Naive thymus-derived CD4-positive, alpha-beta T cell (primary cell): ENCODE data around the gene ST6GALNAC5. TPM values are rescaled to one million over a fixed set of nuclear protein-coding genes. Genes with fewer than 3 reads are reported as not detected.

Experiments used
- ATAC-seq: fragments of 150-1000 bp; cut with Tn5 transposase; 2 replicates; pipeline ENCODE4 v1.10.0; 2021; ENCODE audit warnings: mild to moderate bottlenecking, moderate library complexity
- CTCF ChIA-PET: fragments of 350-600 bp; sonication (Branson Sonifier 250); formaldehyde crosslinking; loops from one replicate; lab custom pipeline; 2021; ENCODE audit warnings: antibody characterized with exemption; lab: Charles Lee
- POLR2A ChIA-PET: fragments of 350-600 bp; sonication (Branson Sonifier 250); formaldehyde crosslinking; loops from one replicate; lab custom pipeline; 2021; ENCODE audit warnings: antibody characterized with exemption, inconsistent platforms; lab: Charles Lee
- DNase-seq, 9 donors: peaks; one replicate each; pipeline versions ENCODE4 v3.0.0 to v3.0.0-alpha.2; 2020 to 2022; ENCODE audit warnings: mixed read lengths in 1 of 9
- H3K27ac ChIP-seq: one replicate; pipeline ENCODE4 v1.7.0; 2013; ENCODE audit warnings: mild to moderate bottlenecking, low read depth, low read length, moderate library complexity
- H3K27me3 ChIP-seq, 2 donors: one replicate each; pipeline ENCODE4 v1.7.0; 2013; ENCODE audit warnings: low read length in 2 of 2, mild to moderate bottlenecking in 2 of 2, moderate library complexity in 2 of 2; ENCODE audit not compliant: control insufficient read depth in 2 of 2, insufficient read depth in 2 of 2
- H3K36me3 ChIP-seq, 3 experiments: 1 replicate in 2 of 3; 2 replicates in 1 of 3; pipeline ENCODE4 v1.7.0; 2013; ENCODE audit warnings: low read length in 3 of 3, mild to moderate bottlenecking in 3 of 3, moderate library complexity in 1 of 3; ENCODE audit not compliant: insufficient read depth in 3 of 3, control insufficient read depth in 2 of 3
- H3K4me1 ChIP-seq, 2 donors: one replicate each; pipeline ENCODE4 v1.7.0; 2013; ENCODE audit warnings: low read length in 2 of 2, mild to moderate bottlenecking in 2 of 2, moderate library complexity in 1 of 2; ENCODE audit not compliant: control insufficient read depth in 2 of 2, insufficient read depth in 2 of 2
- H3K4me3 ChIP-seq: 2 replicates; pipeline ENCODE4 v1.7.0; 2013; ENCODE audit warnings: mild to moderate bottlenecking, low read length
- H3K9me3 ChIP-seq, 3 experiments: 1 replicate in 2 of 3; 2 replicates in 1 of 3; pipeline ENCODE4 v1.7.0; 2013; ENCODE audit warnings: low read length in 3 of 3; ENCODE audit not compliant: control insufficient read depth in 2 of 3
- H3K27ac Mint-ChIP-seq, 9 donors: one replicate each; pipeline ENCODE4 v1.8.0; 2020 to 2022; ENCODE audit warnings: mixed read lengths in 9 of 9, mild to moderate bottlenecking in 8 of 9, moderate library complexity in 5 of 9, inconsistent platforms in 2 of 9
- H3K27me3 Mint-ChIP-seq, 5 donors: one replicate each; pipeline ENCODE4 v1.8.0; 2021 to 2022; ENCODE audit warnings: mixed read lengths in 5 of 5, mild to moderate bottlenecking in 1 of 5
- H3K36me3 Mint-ChIP-seq, 5 donors: one replicate each; pipeline ENCODE4 v1.8.0; 2020 to 2022; ENCODE audit warnings: mixed read lengths in 5 of 5, mild to moderate bottlenecking in 3 of 5, inconsistent platforms in 1 of 5
- H3K4me1 Mint-ChIP-seq, 7 donors: one replicate each; pipeline ENCODE4 v1.8.0; 2020 to 2022; ENCODE audit warnings: mixed read lengths in 7 of 7, mild to moderate bottlenecking in 3 of 7, inconsistent platforms in 1 of 7
- H3K4me3 Mint-ChIP-seq, 10 donors: one replicate each; pipeline ENCODE4 v1.8.0; 2020 to 2022; ENCODE audit warnings: mild to moderate bottlenecking in 10 of 10, mixed read lengths in 10 of 10, moderate library complexity in 6 of 10, inconsistent platforms in 2 of 10
- H3K9me3 Mint-ChIP-seq, 11 donors: one replicate each; pipeline ENCODE4 v1.8.0; 2020 to 2022; ENCODE audit warnings: mixed read lengths in 11 of 11, mild to moderate bottlenecking in 4 of 11, inconsistent platforms in 1 of 11, moderate library complexity in 1 of 11
- intact Hi-C, 2 donors: fragments of 100-400 bp; cut with micrococcal nuclease; formaldehyde crosslinking; loops; one replicate each; pipeline ENCODE4 v1.15.1; 2023
- polyA plus RNA-seq, 2 donors: library from polyadenylated mRNA; unstranded; fragments of 300-500 nt; fragmentation: Illumina TruSeq; gene quantifications; one replicate each; pipeline ENCODE4 v1.2.3, GENCODE V29; 2021
- total RNA-seq, 6 experiments: library from RNA in 5 of 6; stranded (reverse) in 5 of 6; gene quantifications; 1 replicate in 5 of 6; 2 replicates in 1 of 6; pipeline ENCODE4 v1.2.3 and lab custom pipeline; 2021 to 2026

The ST6GALNAC5 gene
- total and polyA plus RNA-seq, 7 experiments from 2014 or later: not detected

DNA sequence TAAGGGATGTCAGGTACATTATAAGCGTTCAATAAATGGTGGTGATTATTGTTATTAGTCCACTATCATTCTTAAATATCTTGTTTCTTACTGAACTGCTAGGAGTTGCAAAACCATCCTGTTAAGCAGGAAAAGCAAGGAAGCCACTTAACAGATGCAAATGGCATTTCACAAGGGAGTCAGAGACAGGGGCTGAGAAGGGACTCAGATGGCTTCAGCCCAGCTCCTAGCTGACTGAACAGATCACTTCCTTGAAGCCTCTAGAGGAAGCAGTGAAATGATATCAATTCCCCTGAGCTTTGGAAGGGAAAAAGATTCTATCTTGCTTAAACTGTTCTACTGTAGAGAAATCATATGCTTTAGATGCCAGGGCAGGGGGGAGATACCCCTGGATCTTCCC lies 151.5 kb downstream of the ST6GALNAC5 start:
- Mint-ChIP-seq H3K9me3 (peaks cover 0 to 1% (median 0%) of the 10 kb centered on the region in 11 donors), H3K27me3 (peaks cover 0 to 26% (median 14%) of the 10 kb centered on the region in 5 donors), H3K27ac (no peak overlapping the region), H3K36me3 (no peaks in the 10 kb centered on the region), H3K4me3 (no peak overlapping the region), H3K4me1 (no peaks in the 10 kb centered on the region)
- ChIA-PET POLR2A (no interaction called here), CTCF (no interaction called here)
- H3K27ac ChIP-seq: no peak overlapping the region
- H3K4me3 ChIP-seq: no peak overlapping the region
- H3K27me3 ChIP-seq: no peaks in the 10 kb centered on the region
- no peaks in the 10 kb centered on the region for H3K4me1 ChIP-seq
- no peaks in the 10 kb centered on the region for H3K36me3 ChIP-seq
- ATAC-seq: no peak
- no peak for DNase-seq
- intact Hi-C loops: no loop called here
- H3K9me3 ChIP-seq: no peaks in the 10 kb centered on the region

DNA sequence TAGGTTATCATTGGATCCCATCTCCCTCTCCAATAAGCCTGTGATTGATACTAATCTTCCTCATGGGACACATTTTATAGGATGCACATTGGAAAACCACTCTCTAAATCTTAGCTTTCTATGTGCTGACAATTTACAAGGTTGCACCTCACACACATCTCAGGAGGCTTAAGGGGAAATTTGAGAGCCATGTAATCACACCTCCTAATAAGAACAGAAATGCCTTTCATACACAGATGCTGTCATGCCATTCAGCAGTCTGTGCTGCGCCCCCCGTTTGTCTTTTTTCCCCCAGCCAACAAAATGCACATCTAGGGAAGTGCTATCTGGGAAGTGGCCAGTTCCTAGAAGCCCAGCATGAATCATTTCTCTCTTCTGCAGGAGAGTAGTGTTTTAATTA lies 154.5 kb downstream of the ST6GALNAC5 start:
- ATAC-seq: no peak
- ChIA-PET POLR2A (no interaction called here), CTCF (no interaction called here)
- Mint-ChIP-seq H3K27me3 (peaks cover 0 to 23% (median 12%) of the 10 kb centered on the region in 5 donors), H3K4me1 (no peaks in the 10 kb centered on the region), H3K4me3 (no peak overlapping the region), H3K36me3 (no peaks in the 10 kb centered on the region), H3K27ac (no peak overlapping the region), H3K9me3 (no peaks in the 10 kb centered on the region)
- H3K27ac ChIP-seq: no peak overlapping the region
- H3K4me3 ChIP-seq: no peak overlapping the region
- H3K27me3 ChIP-seq: no peaks in the 10 kb centered on the region
- no peaks in the 10 kb centered on the region for H3K36me3 ChIP-seq
- no peak for DNase-seq
- H3K4me1 ChIP-seq: no peaks in the 10 kb centered on the region
- intact Hi-C loops: no loop called here
- no peaks in the 10 kb centered on the region for H3K9me3 ChIP-seq

DNA sequence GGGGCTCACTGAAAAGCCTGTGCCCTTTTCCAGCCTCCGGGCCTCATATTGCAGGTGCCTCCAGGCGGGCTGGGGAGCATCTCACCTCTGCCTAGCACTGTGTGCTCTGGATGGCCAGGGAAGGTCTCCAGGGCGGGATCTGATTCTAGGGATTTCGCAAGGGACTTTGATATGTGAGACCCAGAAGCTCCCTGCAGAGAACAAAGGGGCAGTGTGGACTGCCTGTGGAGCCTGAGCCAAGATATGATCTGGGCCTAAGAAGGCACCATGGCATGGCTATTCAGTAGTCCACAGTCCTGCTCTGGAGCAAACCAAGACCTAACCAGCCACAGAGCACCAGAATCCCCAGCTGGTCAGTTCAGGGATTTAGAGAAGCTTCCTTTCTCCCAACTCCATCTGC lies 157.2 kb downstream of the ST6GALNAC5 start:
- Histone ChIP-seq H3K27me3 (no peaks in the 10 kb centered on the region), H3K9me3 (no peaks in the 10 kb centered on the region), H3K27ac (no peak overlapping the region), H3K4me3 (no peak overlapping the region), H3K36me3 (no peaks in the 10 kb centered on the region), H3K4me1 (no peaks in the 10 kb centered on the region)
- ChIA-PET CTCF (no interaction called here), POLR2A (no interaction called here)
- no peak overlapping the region for H3K4me3 Mint-ChIP-seq
- no peaks in the 10 kb centered on the region for H3K9me3 Mint-ChIP-seq
- H3K27ac Mint-ChIP-seq: no peak overlapping the region
- peaks cover 0 to 17% (median 5%) of the 10 kb centered on the region in 5 donors for H3K27me3 Mint-ChIP-seq
- no peaks in the 10 kb centered on the region for H3K4me1 Mint-ChIP-seq
- no peak for DNase-seq
- no peak for ATAC-seq
- intact Hi-C loops: no loop called here
- H3K36me3 Mint-ChIP-seq: no peaks in the 10 kb centered on the region

DNA sequence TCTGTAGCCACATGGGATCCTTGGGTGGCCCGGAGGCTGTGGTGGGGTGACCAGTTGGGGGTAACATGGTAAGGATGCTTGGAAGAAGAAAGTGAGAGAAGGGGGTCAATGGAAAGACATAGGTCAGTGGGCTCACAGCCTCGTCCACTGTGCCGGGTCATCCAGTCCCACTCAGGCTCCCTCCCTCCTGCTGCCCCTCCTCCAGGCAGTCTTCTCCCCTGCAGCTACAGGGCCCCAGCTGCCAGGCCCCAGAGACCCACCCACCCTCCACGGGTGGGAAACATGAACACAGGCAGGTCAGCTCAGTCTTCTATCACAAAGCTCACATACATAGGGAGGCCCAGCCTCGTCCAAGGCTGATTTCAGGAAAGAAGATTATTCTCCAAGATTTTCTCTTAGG lies 158.3 kb downstream of the ST6GALNAC5 start:
- H3K4me1 Mint-ChIP-seq: no peaks in the 10 kb centered on the region
- H3K9me3 Mint-ChIP-seq: no peaks in the 10 kb centered on the region
- no peaks in the 10 kb centered on the region for H3K36me3 Mint-ChIP-seq

DNA sequence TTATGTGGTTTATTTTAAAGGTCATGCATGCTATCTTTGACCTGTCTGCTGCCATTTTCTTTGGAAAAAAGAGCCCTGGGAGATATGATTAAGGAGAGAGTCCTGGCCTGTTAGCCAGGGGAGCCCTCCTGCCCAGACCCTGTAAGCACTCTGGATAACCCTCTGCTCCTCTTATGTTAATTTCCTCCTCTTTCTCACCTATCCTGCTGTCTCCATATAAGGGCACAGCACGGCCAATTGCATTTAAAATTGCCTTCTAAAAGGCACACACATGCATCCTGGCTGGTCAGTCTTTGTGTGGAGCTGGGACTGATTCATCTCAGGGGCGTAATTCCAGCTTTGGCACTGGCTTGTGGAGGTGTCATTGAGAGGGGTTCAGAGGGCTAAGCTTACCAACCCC lies 158.9 kb downstream of the ST6GALNAC5 start:
- no peak overlapping the region for H3K4me3 Mint-ChIP-seq
- H3K4me3 ChIP-seq: no peak overlapping the region
- ATAC-seq (no peak), DNase-seq (no peak)
- ChIA-PET POLR2A (no interaction called here), CTCF (no interaction called here)
- H3K4me1 Mint-ChIP-seq: no peaks in the 10 kb centered on the region
- H3K27ac ChIP-seq: no peak overlapping the region
- peaks cover 2 to 21% (median 5%) of the 10 kb centered on the region in 5 donors for H3K27me3 Mint-ChIP-seq
- H3K9me3 Mint-ChIP-seq: no peaks in the 10 kb centered on the region
- H3K4me1 ChIP-seq: no peaks in the 10 kb centered on the region
- no peaks in the 10 kb centered on the region for H3K36me3 ChIP-seq
- intact Hi-C loops: no loop called here
- H3K27me3 ChIP-seq: no peaks in the 10 kb centered on the region
- no peaks in the 10 kb centered on the region for H3K36me3 Mint-ChIP-seq
- H3K27ac Mint-ChIP-seq: no peak overlapping the region
- H3K9me3 ChIP-seq: no peaks in the 10 kb centered on the region

More for the DNA sequence above, 158.3 kb downstream of the ST6GALNAC5 start:
- intact Hi-C loops: no loop called here
- Histone ChIP-seq H3K9me3 (no peaks in the 10 kb centered on the region), H3K4me1 (no peaks in the 10 kb centered on the region), H3K4me3 (no peak overlapping the region), H3K27ac (no peak overlapping the region), H3K27me3 (no peaks in the 10 kb centered on the region), H3K36me3 (no peaks in the 10 kb centered on the region)
- no peak for DNase-seq
- Mint-ChIP-seq H3K27me3 (peaks cover 2 to 21% (median 5%) of the 10 kb centered on the region in 5 donors), H3K4me3 (no peak overlapping the region), H3K27ac (no peak overlapping the region)
- POLR2A ChIA-PET: no interaction called here
- CTCF ChIA-PET: no interaction called here
- ATAC-seq: no peak

DNA sequence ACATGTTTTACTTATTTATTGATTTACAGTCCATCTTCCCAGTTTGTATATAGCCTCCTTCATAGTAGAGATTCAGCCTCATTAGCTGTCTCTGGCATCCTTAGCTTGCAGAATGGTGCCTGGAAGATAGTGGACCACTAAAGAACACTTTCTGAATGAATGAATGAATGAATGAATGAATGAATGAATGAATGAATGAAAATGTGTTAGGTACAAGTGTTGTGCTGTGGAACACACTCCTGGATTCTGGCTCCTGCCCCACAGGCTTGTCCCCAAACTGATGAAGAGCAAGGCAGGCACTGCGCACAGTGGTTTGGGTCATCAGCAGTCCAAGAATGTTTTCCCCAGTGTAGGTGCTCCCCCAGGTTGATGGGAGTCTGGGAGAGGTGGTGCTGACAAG lies 159.4 kb downstream of the ST6GALNAC5 start:
- H3K27me3 ChIP-seq: no peaks in the 10 kb centered on the region
- intact Hi-C loops: no loop called here
- ATAC-seq (no peak), DNase-seq (no peak)
- Mint-ChIP-seq H3K27ac (no peak overlapping the region), H3K4me1 (no peaks in the 10 kb centered on the region), H3K4me3 (no peak overlapping the region), H3K27me3 (peaks cover 2 to 20% (median 8%) of the 10 kb centered on the region in 5 donors), H3K9me3 (no peaks in the 10 kb centered on the region), H3K36me3 (no peaks in the 10 kb centered on the region)
- no peaks in the 10 kb centered on the region for H3K9me3 ChIP-seq
- H3K4me3 ChIP-seq: no peak overlapping the region
- CTCF ChIA-PET: no interaction called here
- POLR2A ChIA-PET: no interaction called here
- no peaks in the 10 kb centered on the region for H3K36me3 ChIP-seq
- H3K4me1 ChIP-seq: no peaks in the 10 kb centered on the region
- no peak overlapping the region for H3K27ac ChIP-seq

DNA sequence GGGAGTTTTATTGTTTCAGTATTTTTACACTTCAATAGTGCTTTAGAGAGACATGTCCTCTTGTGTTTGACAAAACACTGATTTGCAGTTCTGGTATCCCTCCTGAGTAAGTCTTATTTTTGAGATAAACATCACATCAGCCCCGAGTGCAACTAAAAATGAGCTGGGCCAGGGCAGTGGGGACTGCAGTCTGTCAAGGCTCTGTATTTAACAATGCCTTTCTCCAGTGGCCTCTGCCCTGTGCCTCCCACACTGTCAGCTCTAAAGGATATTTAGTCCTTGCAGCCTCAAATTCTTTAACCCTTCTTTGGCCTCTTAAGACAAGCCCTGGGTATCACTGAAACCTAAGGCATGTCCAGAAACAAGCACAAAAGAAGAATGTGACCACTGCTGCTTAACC lies 160.6 kb downstream of the ST6GALNAC5 start:
- no peaks in the 10 kb centered on the region for H3K27me3 ChIP-seq
- no peaks in the 10 kb centered on the region for H3K9me3 Mint-ChIP-seq
- H3K4me1 Mint-ChIP-seq: no peaks in the 10 kb centered on the region
- H3K36me3 ChIP-seq: no peaks in the 10 kb centered on the region
- ATAC-seq: no peak
- H3K27ac Mint-ChIP-seq: no peak overlapping the region
- no peak overlapping the region for H3K27ac ChIP-seq
- no peaks in the 10 kb centered on the region for H3K36me3 Mint-ChIP-seq
- peaks cover 2 to 20% (median 15%) of the 10 kb centered on the region in 5 donors for H3K27me3 Mint-ChIP-seq
- intact Hi-C loops: no loop called here
- no peak overlapping the region for H3K4me3 Mint-ChIP-seq
- POLR2A ChIA-PET: no interaction called here
- no peak for DNase-seq
- CTCF ChIA-PET: no interaction called here
- H3K4me1 ChIP-seq: no peaks in the 10 kb centered on the region
- no peak overlapping the region for H3K4me3 ChIP-seq
- H3K9me3 ChIP-seq: no peaks in the 10 kb centered on the region
